ENCODE results near the gene AP4S1.

DNA sequence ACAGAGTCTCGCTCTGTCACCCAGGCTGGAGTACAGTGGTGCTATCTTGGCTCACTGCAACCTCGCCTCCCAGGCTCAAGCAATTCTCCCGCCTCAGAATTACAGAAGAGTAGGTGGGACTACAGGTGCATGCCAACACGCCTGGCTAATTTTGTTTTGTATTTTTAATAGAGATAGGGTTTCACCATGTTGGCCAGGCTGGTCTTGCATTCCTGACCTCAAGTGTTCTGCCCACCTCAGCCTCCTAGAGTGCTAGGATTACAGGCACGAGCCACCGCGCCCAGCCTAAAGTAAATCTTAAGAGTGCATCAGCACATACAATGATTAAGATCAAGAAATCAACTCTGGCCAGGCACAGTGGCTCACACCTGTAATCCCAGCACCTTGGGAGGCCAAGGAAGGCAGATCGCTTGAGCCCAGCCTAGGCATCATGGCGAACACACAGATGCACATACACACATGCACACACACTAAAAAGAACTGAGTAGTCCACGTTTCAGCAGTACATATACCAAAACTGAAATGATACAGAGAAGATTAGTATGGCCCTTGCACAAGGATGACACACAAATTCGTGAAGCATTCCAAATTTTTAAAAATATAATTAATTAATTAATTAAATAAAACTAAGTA is 117.1 kb downstream of the AP4S1 start:
- no peak for TF ChIP-seq ZNF175 (tag by site-specific recombination; IDR thresholded peaks at IDR 0.05)
- TF ChIP-seq, protein P1, sequence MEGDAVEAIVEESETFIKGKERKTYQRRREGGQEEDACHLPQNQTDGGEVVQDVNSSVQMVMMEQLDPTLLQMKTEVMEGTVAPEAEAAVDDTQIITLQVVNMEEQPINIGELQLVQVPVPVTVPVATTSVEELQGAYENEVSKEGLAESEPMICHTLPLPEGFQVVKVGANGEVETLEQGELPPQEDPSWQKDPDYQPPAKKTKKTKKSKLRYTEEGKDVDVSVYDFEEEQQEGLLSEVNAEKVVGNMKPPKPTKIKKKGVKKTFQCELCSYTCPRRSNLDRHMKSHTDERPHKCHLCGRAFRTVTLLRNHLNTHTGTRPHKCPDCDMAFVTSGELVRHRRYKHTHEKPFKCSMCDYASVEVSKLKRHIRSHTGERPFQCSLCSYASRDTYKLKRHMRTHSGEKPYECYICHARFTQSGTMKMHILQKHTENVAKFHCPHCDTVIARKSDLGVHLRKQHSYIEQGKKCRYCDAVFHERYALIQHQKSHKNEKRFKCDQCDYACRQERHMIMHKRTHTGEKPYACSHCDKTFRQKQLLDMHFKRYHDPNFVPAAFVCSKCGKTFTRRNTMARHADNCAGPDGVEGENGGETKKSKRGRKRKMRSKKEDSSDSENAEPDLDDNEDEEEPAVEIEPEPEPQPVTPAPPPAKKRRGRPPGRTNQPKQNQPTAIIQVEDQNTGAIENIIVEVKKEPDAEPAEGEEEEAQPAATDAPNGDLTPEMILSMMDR (tag by site-specific recombination; IDR thresholded peaks at IDR 0.05): no peak
- TF ChIP-seq, protein P2, sequence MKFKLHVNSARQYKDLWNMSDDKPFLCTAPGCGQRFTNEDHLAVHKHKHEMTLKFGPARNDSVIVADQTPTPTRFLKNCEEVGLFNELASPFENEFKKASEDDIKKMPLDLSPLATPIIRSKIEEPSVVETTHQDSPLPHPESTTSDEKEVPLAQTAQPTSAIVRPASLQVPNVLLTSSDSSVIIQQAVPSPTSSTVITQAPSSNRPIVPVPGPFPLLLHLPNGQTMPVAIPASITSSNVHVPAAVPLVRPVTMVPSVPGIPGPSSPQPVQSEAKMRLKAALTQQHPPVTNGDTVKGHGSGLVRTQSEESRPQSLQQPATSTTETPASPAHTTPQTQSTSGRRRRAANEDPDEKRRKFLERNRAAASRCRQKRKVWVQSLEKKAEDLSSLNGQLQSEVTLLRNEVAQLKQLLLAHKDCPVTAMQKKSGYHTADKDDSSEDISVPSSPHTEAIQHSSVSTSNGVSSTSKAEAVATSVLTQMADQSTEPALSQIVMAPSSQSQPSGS (tag by site-specific recombination; IDR thresholded peaks at IDR 0.05; ENCODE audit: low read depth): no peak
- TF ChIP-seq, protein P3, sequence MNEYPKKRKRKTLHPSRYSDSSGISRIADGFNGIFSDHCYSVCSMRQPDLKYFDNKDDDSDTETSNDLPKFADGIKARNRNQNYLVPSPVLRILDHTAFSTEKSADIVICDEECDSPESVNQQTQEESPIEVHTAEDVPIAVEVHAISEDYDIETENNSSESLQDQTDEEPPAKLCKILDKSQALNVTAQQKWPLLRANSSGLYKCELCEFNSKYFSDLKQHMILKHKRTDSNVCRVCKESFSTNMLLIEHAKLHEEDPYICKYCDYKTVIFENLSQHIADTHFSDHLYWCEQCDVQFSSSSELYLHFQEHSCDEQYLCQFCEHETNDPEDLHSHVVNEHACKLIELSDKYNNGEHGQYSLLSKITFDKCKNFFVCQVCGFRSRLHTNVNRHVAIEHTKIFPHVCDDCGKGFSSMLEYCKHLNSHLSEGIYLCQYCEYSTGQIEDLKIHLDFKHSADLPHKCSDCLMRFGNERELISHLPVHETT (tag by site-specific recombination; IDR thresholded peaks at IDR 0.05): no peak
- TF ChIP-seq, protein P4, sequence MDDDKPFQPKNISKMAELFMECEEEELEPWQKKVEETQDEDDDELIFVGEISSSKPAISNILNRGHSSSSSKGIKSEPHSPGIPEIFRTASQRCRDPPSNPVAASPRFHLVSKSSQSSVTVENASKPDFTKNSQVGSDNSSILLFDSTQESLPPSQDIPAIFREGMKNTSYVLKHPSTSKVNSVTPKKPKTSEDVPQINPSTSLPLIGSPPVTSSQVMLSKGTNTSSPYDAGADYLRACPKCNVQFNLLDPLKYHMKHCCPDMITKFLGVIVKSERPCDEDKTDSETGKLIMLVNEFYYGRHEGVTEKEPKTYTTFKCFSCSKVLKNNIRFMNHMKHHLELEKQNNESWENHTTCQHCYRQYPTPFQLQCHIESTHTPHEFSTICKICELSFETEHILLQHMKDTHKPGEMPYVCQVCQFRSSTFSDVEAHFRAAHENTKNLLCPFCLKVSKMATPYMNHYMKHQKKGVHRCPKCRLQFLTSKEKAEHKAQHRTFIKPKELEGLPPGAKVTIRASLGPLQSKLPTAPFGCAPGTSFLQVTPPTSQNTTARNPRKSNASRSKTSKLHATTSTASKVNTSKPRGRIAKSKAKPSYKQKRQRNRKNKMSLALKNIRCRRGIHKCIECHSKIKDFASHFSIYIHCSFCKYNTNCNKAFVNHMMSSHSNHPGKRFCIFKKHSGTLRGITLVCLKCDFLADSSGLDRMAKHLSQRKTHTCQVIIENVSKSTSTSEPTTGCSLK (tag by site-specific recombination; IDR thresholded peaks at IDR 0.05): no peak

Data from HEK293 (cell line).